ENCODE measurements around the gene RAB15.

DNA sequence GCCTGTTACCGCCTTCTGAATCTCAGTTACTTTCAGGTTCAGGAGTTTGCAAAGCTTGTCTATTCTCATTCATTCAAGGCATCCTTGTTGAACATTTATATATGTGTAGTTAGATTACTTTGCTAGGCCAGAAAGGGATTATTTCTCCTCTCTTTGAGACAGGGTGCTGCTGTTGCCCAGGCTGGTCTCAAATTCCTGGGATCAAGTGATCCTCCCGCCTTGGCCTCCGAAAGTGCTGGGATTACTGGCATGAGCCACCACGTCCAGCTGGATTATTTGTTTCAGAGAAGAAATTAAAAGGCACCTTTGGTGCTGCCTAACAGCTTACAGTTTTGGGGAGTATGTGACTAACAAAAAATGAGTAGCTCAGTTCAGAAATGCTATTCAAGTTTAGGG, 57.1 kb downstream of the RAB15 start:
- TF ChIP-seq, protein P1, sequence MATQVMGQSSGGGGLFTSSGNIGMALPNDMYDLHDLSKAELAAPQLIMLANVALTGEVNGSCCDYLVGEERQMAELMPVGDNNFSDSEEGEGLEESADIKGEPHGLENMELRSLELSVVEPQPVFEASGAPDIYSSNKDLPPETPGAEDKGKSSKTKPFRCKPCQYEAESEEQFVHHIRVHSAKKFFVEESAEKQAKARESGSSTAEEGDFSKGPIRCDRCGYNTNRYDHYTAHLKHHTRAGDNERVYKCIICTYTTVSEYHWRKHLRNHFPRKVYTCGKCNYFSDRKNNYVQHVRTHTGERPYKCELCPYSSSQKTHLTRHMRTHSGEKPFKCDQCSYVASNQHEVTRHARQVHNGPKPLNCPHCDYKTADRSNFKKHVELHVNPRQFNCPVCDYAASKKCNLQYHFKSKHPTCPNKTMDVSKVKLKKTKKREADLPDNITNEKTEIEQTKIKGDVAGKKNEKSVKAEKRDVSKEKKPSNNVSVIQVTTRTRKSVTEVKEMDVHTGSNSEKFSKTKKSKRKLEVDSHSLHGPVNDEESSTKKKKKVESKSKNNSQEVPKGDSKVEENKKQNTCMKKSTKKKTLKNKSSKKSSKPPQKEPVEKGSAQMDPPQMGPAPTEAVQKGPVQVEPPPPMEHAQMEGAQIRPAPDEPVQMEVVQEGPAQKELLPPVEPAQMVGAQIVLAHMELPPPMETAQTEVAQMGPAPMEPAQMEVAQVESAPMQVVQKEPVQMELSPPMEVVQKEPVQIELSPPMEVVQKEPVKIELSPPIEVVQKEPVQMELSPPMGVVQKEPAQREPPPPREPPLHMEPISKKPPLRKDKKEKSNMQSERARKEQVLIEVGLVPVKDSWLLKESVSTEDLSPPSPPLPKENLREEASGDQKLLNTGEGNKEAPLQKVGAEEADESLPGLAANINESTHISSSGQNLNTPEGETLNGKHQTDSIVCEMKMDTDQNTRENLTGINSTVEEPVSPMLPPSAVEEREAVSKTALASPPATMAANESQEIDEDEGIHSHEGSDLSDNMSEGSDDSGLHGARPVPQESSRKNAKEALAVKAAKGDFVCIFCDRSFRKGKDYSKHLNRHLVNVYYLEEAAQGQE (tag by site-specific recombination; IDR thresholded peaks at IDR 0.05) = no peak
- TF ChIP-seq ZSCAN23 (tag by site-specific recombination; IDR thresholded peaks at IDR 0.05) (no peak), ZNF335 (tag by site-specific recombination; conservative IDR thresholded peaks at IDR 0.05) (no peak), ZNF785 (tag by site-specific recombination; IDR thresholded peaks at IDR 0.05) (no peak)
- TF ChIP-seq, protein P2, sequence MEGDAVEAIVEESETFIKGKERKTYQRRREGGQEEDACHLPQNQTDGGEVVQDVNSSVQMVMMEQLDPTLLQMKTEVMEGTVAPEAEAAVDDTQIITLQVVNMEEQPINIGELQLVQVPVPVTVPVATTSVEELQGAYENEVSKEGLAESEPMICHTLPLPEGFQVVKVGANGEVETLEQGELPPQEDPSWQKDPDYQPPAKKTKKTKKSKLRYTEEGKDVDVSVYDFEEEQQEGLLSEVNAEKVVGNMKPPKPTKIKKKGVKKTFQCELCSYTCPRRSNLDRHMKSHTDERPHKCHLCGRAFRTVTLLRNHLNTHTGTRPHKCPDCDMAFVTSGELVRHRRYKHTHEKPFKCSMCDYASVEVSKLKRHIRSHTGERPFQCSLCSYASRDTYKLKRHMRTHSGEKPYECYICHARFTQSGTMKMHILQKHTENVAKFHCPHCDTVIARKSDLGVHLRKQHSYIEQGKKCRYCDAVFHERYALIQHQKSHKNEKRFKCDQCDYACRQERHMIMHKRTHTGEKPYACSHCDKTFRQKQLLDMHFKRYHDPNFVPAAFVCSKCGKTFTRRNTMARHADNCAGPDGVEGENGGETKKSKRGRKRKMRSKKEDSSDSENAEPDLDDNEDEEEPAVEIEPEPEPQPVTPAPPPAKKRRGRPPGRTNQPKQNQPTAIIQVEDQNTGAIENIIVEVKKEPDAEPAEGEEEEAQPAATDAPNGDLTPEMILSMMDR (tag by site-specific recombination; IDR thresholded peaks at IDR 0.05) = no peak
- TF ChIP-seq, protein P3, sequence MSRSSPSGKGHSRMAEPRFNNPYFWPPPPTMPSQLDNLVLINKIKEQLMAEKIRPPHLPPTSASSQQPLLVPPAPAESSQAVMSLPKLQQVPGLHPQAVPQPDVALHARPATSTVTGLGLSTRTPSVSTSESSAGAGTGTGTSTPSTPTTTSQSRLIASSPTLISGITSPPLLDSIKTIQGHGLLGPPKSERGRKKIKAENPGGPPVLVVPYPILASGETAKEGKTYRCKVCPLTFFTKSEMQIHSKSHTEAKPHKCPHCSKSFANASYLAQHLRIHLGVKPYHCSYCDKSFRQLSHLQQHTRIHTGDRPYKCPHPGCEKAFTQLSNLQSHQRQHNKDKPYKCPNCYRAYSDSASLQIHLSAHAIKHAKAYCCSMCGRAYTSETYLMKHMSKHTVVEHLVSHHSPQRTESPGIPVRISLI (tag by site-specific recombination; IDR thresholded peaks at IDR 0.05) = no peak
